Mesodermal cell (in vitro differentiated cells): Measurements from ENCODE around the gene C15orf61. TPM values are rescaled to one million over a fixed set of nuclear protein-coding genes. Genes with fewer than 3 reads are reported as not detected.

ENCODE experiments used
- H3K27ac ChIP-seq: 2 replicates; pipeline ENCODE4 v1.7.0; 2013; ENCODE audit warnings: mild to moderate bottlenecking, low read depth, low read length, moderate library complexity; ENCODE audit not compliant: severe bottlenecking
- H3K36me3 ChIP-seq: 2 replicates; pipeline ENCODE4 v1.7.1; 2013; ENCODE audit warnings: mild to moderate bottlenecking, low read length, moderate library complexity; ENCODE audit not compliant: control insufficient read depth, insufficient read depth
- H3K4me1 ChIP-seq: one replicate; pipeline ENCODE4 v1.7.1; 2013; ENCODE audit warnings: mild to moderate bottlenecking, low read length; ENCODE audit not compliant: insufficient read depth, control insufficient read depth, poor library complexity, severe bottlenecking
- H3K4me3 ChIP-seq: 2 replicates; pipeline ENCODE4 v1.7.0; 2013; ENCODE audit warnings: low read length, control low read depth, mild to moderate bottlenecking; ENCODE audit not compliant: insufficient read depth, poor library complexity, severe bottlenecking; ENCODE audit errors: extremely low read depth
- H3K9me3 ChIP-seq: 2 replicates; pipeline ENCODE4 v1.7.1; 2013; ENCODE audit warnings: mild to moderate bottlenecking, low read length, moderate library complexity; ENCODE audit not compliant: control insufficient read depth
- WGBS, 2 experiments: methylation state at CpG; one replicate each; pipeline ENCODE4 v1.1.5; 2013; ENCODE audit warnings: missing lambda C conversion rate in 2 of 2; ENCODE audit not compliant: insufficient coverage in 2 of 2; 5-methylcytosine and 5-hydroxymethylcytosine counted together
- polyA plus RNA-seq, 2 experiments: library from polyadenylated mRNA; stranded (reverse); fragments of 50-300 nt; gene quantifications; one replicate each; pipeline ENCODE4 v1.2.3, GENCODE V29; 2013

The C15orf61 gene
- polyA plus RNA-seq (2013, experiment 1 of 2), result 1.4 TPM
- 1.1 TPM for polyA plus RNA-seq (2013, experiment 2 of 2)

DNA sequence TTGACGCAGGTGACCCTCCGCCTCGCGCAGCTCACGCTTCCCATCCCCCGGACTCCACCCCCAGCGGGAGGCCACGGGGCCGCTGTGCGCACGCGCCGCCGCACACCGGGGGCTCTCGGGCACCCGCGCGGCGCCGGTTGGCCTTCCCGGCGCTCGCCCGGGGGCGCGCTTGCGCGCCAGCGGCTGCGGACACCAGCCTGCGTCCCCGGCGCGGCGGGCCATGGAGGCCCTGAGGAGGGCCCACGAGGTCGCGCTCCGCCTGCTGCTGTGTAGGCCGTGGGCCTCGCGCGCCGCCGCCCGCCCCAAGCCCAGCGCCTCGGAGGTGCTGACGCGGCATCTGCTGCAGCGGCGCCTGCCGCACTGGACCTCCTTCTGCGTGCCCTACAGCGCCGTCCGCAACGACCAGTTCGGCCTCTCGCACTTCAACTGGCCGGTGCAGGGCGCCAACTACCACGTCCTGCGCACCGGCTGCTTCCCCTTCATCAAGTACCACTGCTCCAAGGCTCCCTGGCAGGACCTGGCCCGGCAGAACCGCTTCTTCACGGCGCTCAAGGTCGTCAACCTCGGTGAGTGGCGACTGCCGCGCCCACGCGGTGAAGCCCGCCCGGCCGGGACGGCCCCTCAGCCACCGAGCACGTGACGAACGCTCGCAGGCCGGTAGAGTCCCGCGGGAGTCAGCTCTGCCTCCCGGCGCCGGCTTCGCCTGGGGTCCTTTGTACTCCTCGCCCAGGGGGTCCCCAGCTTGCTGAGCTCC, at the start of gene C15orf61:
C15orf61 (plus strand) TSS at position 103 of the 754 bp plus-strand sequence; CDS start at position 221, 118 bp downstream.
- Histone ChIP-seq H3K36me3 (no peaks in the 10 kb centered on the region), H3K4me1 (peaks cover 9% of the 10 kb centered on the region), H3K27ac (peak within 1 kb of the TSS; percentile 91), H3K4me3 (peak within 1 kb of the TSS; percentile 54), H3K9me3 (no peaks in the 10 kb centered on the region)
- 0 to 1% methylated on average over 59 to 82 of the region's 94 CpGs for WGBS, 2 experiments

DNA sequence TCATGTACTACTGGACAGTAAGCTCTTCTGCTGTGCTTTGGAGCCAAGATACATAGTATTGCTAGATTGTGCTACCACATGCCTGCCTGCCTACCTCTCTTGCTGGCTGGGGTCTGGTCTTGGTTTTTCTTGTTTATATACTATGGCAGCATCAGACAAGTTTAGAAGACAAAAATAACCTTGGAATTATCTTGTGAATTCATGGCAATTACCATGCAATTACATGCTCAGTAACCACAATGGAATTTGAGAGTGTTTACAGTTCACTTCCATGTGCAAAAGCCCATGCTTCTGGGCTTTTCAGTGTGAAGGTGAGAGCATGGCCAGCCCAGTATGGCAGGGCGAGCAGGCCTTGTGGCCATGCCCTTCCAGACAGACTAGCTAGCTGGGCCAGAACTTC, 48.0 kb upstream of the C15orf61 start:
- Histone ChIP-seq H3K4me1 (peaks cover 6% of the 10 kb centered on the region), H3K4me3 (no peak overlapping the region), H3K27ac (no peak overlapping the region), H3K9me3 (no peaks in the 10 kb centered on the region), H3K36me3 (no peaks in the 10 kb centered on the region)
- WGBS, 2 experiments, result 100% methylated on average over 1 of the region's 1 CpG; no CpG with 5 or more reads in 1 of the 2 experiments

DNA sequence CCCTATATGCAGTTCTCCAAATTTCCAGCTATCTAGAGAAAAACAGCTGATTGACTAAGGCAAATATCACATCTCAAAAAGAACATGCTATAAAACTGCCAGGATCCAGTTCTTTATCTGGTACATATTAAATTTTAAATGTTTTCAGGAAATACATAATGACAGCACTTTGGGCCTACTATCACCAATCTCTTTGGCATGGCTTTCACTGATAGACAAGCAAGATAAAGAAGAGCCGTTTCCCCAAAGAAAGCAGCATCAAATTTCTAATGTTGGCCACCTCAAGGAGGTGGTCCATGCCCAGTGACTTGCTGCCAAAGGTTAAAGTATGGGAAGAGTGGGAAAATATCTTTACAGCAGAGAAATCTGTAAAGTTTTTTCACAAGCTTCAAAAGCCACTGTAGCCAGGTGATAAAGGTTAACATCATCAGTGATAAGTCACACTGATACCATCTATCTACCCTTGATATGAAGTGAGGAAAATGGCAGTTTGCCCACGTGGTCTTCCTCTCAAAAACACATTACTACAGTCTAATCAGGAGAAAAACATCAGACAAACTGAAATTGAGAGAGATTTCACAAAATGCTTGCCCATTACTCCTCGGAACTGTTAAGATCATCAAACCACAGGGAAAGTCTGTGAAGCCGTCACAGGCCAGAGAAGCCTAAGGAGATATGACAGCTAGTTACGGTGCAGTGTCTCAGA, 46.4 kb upstream of the C15orf61 start:
- 95 to 98% methylated on average over 4 of the region's 5 CpGs for WGBS, 2 experiments
- H3K36me3 ChIP-seq, result no peaks in the 10 kb centered on the region
- H3K4me1 ChIP-seq, result peaks cover 6% of the 10 kb centered on the region
- H3K27ac ChIP-seq, result no peak overlapping the region
- H3K4me3 ChIP-seq, result no peak overlapping the region
- H3K9me3 ChIP-seq, result no peaks in the 10 kb centered on the region

DNA sequence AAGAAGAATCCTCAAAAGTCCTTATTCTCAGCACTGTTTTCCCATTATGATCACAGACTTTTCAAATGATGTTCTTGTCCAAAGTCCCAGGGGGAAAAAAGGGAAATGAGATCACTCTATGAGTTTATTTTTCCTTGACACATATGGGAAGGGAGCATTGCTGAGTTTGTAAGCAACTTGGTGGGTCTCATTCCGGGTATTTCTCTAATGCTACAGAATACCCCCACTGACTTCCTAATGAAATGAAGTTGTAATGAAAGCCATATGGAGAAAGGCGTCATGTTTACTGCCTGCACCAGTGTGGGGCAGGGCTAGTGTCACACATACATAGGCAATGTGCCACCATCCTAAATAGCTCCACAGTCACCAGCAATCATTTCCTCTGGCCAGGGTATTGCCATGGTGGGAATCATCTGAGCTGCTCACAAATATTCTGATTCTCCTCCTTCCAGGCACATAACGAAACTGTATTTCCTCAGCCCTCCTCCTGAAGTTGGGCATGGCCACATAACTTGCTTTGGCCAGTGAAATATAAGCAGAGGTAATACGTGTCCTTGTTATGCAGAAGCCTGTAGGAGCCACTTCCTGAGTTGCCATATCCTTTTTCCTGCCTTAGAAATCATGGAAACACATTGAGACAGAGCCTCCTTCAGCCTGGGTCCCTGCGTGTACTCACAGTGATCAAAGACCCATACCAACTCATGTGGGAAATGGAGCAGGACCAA, 41.0 kb upstream of the C15orf61 start:
- WGBS, 2 experiments, result 93 to 94% methylated on average over 2 to 4 of the region's 5 CpGs
- H3K36me3 ChIP-seq, result no peaks in the 10 kb centered on the region
- no peak overlapping the region for H3K27ac ChIP-seq
- H3K4me3 ChIP-seq, result no peak overlapping the region
- no peaks in the 10 kb centered on the region for H3K4me1 ChIP-seq
- no peaks in the 10 kb centered on the region for H3K9me3 ChIP-seq

- no peak overlapping the region for H3K4me3 ChIP-seq
Observed at GRCh38 chr15:67480741-67481140, 40.2 kb upstream of the C15orf61 start.

GRCh38 chr15:67481680-67482079, 39.3 kb upstream of the C15orf61 start:
- H3K36me3 ChIP-seq, result no peaks in the 10 kb centered on the region
- H3K4me3 ChIP-seq, result no peak overlapping the region
- no peaks in the 10 kb centered on the region for H3K4me1 ChIP-seq
- 86 to 100% methylated on average over 1 to 2 of the region's 2 CpGs for WGBS, 2 experiments
- H3K9me3 ChIP-seq, result no peaks in the 10 kb centered on the region
- no peak overlapping the region for H3K27ac ChIP-seq

More at GRCh38 chr15:67480741-67481140, 40.2 kb upstream of the C15orf61 start:
- Histone ChIP-seq H3K27ac (no peak overlapping the region), H3K36me3 (no peaks in the 10 kb centered on the region), H3K4me1 (no peaks in the 10 kb centered on the region), H3K9me3 (no peaks in the 10 kb centered on the region)
- 100% methylated on average over 1 of the region's 1 CpG; no CpG with 5 or more reads in 1 of the 2 experiments for WGBS, 2 experiments

GRCh38 chr15:67495585-67495984, 25.3 kb upstream of the C15orf61 start:
- Histone ChIP-seq H3K36me3 (no peaks in the 10 kb centered on the region), H3K4me3 (no peak overlapping the region), H3K9me3 (no peaks in the 10 kb centered on the region), H3K27ac (no peak overlapping the region), H3K4me1 (no peaks in the 10 kb centered on the region)
- WGBS, 2 experiments, result 100% methylated on average over 1 of the region's 1 CpG

DNA sequence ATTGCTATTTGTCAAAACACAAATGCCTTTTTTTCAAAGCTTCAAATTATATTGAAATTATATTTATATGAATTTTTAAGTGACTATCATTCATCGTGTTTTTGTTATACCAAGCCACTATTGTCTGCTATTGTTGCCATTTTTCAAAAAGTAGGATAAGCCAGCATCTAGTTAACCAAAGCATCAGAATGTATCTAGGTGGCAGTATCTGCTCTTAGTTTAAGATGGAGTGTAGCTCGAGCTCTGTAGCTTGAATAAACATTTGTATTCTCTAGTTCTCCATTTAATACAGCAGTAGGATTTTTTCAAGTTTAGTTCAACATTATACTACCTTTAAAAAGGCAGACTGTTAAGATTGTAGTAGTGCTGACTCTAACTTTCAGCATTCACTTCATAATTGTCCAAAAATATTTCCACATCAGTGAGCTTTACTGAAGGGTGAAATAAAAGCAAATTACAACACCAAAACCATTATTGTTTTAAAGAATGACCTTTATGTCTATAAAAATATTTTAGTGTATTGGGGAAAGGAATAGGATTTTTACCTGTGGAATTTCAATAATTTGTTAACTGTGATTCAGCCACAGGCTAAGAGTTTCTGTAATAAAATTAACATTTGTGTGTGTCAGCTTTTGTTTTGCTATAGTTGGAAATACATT, 19.6 kb upstream of the C15orf61 start:
- H3K9me3 ChIP-seq, result no peaks in the 10 kb centered on the region
- no peak overlapping the region for H3K27ac ChIP-seq
- H3K36me3 ChIP-seq, result no peaks in the 10 kb centered on the region
- no peak overlapping the region for H3K4me3 ChIP-seq
- WGBS, 2 experiments, result no CpG with 5 or more reads among the region's 2 CpGs
- H3K4me1 ChIP-seq, result no peaks in the 10 kb centered on the region

GRCh38 chr15:67501836-67502461, 19.0 kb upstream of the C15orf61 start:
- 77 to 78% methylated on average over 8 to 10 of the region's 13 CpGs for WGBS, 2 experiments
- Histone ChIP-seq H3K4me3 (no peak overlapping the region), H3K4me1 (no peaks in the 10 kb centered on the region)

DNA sequence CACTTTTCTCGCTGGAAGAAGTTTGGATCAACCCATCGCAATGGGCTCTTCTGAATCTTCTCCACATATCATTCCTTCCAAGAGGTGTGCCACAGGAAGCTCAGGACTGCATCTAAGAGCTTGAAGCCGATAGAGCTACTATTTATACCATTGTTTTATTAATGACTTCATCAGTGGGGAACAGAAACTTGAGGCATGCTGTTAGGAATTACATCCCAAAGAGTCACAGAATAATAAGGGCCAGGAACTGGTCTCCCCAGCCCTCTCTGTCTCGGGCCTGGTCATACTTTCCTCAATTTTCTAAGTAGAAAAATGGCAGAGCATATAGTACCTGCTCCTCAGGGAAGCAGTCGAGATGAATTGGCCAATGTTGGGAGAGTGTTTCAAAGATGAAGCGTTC, 16.9 kb upstream of the C15orf61 start:
- Histone ChIP-seq H3K4me1 (no peaks in the 10 kb centered on the region), H3K9me3 (no peaks in the 10 kb centered on the region), H3K4me3 (no peak overlapping the region), H3K27ac (no peak overlapping the region), H3K36me3 (no peaks in the 10 kb centered on the region)
- 90 to 100% methylated on average over 1 to 2 of the region's 6 CpGs for WGBS, 2 experiments

More at GRCh38 chr15:67501836-67502461, 19.0 kb upstream of the C15orf61 start:
- no peaks in the 10 kb centered on the region for H3K36me3 ChIP-seq
- no peaks in the 10 kb centered on the region for H3K9me3 ChIP-seq
- H3K27ac ChIP-seq, result no peak overlapping the region
